Measurements from ENCODE around the gene PLA2R1. TPM values are rescaled to one million over a fixed set of nuclear protein-coding genes. Genes with fewer than 3 reads are reported as not detected.

PLA2R1 gene
- total and polyA plus RNA-seq, 2 of the 4 experiments (the other 2 are of a cell fraction): 0.43 to 0.54 TPM

DNA sequence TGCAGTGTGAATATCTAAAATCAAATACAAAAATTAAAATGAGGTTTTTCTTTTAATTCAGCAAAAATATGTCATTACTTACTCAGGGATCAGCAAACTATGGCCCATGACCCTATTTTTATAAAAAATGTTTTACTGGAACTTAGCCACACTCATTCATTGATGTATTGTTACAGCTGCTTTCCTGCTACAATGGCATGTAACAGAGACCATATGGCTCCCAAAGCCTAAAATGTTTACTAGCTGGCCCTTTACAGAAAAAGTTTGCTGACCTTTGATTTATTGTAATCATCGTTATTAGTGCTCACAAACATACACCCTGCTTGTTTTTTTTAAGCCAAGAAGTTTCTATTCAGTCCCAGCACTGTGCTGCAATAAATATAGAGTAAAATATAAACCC lies 120.3 kb downstream of the PLA2R1 start:
- no peak overlapping the region for H3K18ac ChIP-seq (ENCODE audit: low read depth, low read length)
- H4K8ac ChIP-seq (ENCODE audit: low read depth in 2 of 2, low read length in 2 of 2): no peak overlapping the region
- H3K4ac ChIP-seq (ENCODE audit: low read depth, low read length): no peak overlapping the region
- H3K9ac ChIP-seq (ENCODE audit: low read depth, low read length): no peak overlapping the region
- intact Hi-C loops (cut with micrococcal nuclease): no loop called here
- in situ Hi-C loops (cut with MboI; ENCODE audit: low sequenced_read_pairs): no loop called here
- H3K79me1 ChIP-seq (ENCODE audit: low read depth in 1 of 2, low read length in 2 of 2): no peaks in the 10 kb centered on the region
- no peak overlapping the region for H2AFZ ChIP-seq (replicated peaks; ENCODE audit: low read length, poor library complexity)
- WGBS, 2 experiments (ENCODE audit: extremely low coverage in 2 of 2, insufficient read length in 1 of 2): no CpG with 5 or more reads among the region's 1 CpG
- no peak overlapping the region for H4K5ac ChIP-seq (ENCODE audit: low read depth, low read length)
- no peak for DNase-seq
- no peak overlapping the region for H4K91ac ChIP-seq (ENCODE audit: insufficient read depth, low read depth, low read length)
- no peak overlapping the region for H3K14ac ChIP-seq (replicated peaks; ENCODE audit: low read depth, low read length)
- ChIA-PET POLR2A (ENCODE audit: unreplicated experiment) (no interaction called here), CTCF (interaction anchor here (0.7 kb wide), 1 partner anchor 307 kb away, joined by 3 read pairs; no protein-coding TSS in a partner anchor)
- no peak for TF ChIP-seq MAFK (IDR thresholded peaks at IDR 0.05; ENCODE audit: low read depth, low read length)
- no peak for TF ChIP-seq FOS (IDR thresholded peaks at IDR 0.05; ENCODE audit: low read depth, low read length)
- TF ChIP-seq, protein P1, sequence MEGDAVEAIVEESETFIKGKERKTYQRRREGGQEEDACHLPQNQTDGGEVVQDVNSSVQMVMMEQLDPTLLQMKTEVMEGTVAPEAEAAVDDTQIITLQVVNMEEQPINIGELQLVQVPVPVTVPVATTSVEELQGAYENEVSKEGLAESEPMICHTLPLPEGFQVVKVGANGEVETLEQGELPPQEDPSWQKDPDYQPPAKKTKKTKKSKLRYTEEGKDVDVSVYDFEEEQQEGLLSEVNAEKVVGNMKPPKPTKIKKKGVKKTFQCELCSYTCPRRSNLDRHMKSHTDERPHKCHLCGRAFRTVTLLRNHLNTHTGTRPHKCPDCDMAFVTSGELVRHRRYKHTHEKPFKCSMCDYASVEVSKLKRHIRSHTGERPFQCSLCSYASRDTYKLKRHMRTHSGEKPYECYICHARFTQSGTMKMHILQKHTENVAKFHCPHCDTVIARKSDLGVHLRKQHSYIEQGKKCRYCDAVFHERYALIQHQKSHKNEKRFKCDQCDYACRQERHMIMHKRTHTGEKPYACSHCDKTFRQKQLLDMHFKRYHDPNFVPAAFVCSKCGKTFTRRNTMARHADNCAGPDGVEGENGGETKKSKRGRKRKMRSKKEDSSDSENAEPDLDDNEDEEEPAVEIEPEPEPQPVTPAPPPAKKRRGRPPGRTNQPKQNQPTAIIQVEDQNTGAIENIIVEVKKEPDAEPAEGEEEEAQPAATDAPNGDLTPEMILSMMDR (conservative IDR thresholded peaks at IDR 0.05; ENCODE audit: low read depth, low read length): no peak
- TF ChIP-seq, protein P2, sequence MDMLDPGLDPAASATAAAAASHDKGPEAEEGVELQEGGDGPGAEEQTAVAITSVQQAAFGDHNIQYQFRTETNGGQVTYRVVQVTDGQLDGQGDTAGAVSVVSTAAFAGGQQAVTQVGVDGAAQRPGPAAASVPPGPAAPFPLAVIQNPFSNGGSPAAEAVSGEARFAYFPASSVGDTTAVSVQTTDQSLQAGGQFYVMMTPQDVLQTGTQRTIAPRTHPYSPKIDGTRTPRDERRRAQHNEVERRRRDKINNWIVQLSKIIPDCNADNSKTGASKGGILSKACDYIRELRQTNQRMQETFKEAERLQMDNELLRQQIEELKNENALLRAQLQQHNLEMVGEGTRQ (IDR thresholded peaks at IDR 0.05; ENCODE audit: low read depth, low read length): no peak
- no peak for TF ChIP-seq RCOR1 (IDR thresholded peaks at IDR 0.05; ENCODE audit: insufficient replicate concordance, low read length)
- no peak for TF ChIP-seq MXI1 (IDR thresholded peaks at IDR 0.05; ENCODE audit: borderline replicate concordance, low read depth, low read length)
- no peak for TF ChIP-seq MAZ (IDR thresholded peaks at IDR 0.05; ENCODE audit: borderline replicate concordance, low read depth, low read length)
- TF ChIP-seq RFX5 (IDR thresholded peaks at IDR 0.05; ENCODE audit: low read depth, low read length): no peak
- no peak for TF ChIP-seq BHLHE40 (IDR thresholded peaks at IDR 0.05; ENCODE audit: low read depth, low read length)
- H2BK5ac ChIP-seq (ENCODE audit: low read depth, low read length, poor library complexity, severe bottlenecking): no peak overlapping the region
- H4K20me1 ChIP-seq (ENCODE audit: insufficient read depth, low read length): no peaks in the 10 kb centered on the region
- H2BK20ac ChIP-seq (ENCODE audit: low read depth, low read length): no peak overlapping the region
- H3K56ac ChIP-seq (ENCODE audit: extremely low read depth, insufficient read depth, low read length): no peak overlapping the region
- H3K36me3 ChIP-seq (ENCODE audit: control insufficient read depth, insufficient read depth, low read length): no peaks in the 10 kb centered on the region
- H3K4me3 ChIP-seq (ENCODE audit: insufficient read depth, low read depth, low read length): no peak overlapping the region
- no peak overlapping the region for H3K4me2 ChIP-seq (ENCODE audit: low read depth, low read length)
- H3K23ac ChIP-seq (ENCODE audit: low read depth, low read length): no peak overlapping the region
- dilution Hi-C loops (cut with HindIII; ENCODE audit: low sequenced_read_pairs, unreplicated experiment): no loop called here
- H2BK120ac ChIP-seq (ENCODE audit: low read depth, low read length): no peak overlapping the region
- no peaks in the 10 kb centered on the region for H3K9me1 ChIP-seq (ENCODE audit: insufficient read depth, low read length)
- H3K4me1 ChIP-seq (ENCODE audit: control insufficient read depth, insufficient read depth, low read length): no peaks in the 10 kb centered on the region
- no peak for ATAC-seq (ENCODE audit: low read depth)
- H2AK5ac ChIP-seq (ENCODE audit: low read depth, low read length): no peak overlapping the region
- H3K27me3 ChIP-seq (ENCODE audit: control insufficient read depth, insufficient read depth, low read length): peaks cover 6% of the 10 kb centered on the region; the same call in 1 of the 2 replicates
- no peak overlapping the region for H2AK9ac ChIP-seq (replicated peaks; ENCODE audit: low read depth, low read length, poor library complexity)
- no peak overlapping the region for H2BK15ac ChIP-seq (ENCODE audit: low read depth, low read length)
- H3K9me3 ChIP-seq (ENCODE audit: control insufficient read depth, insufficient read depth, low read length): no peaks in the 10 kb centered on the region
- BruUV-seq (replicated peaks): no TSS peak
- no peak overlapping the region for H3K27ac ChIP-seq (ENCODE audit: insufficient read depth, low read length)
